Spleen (tissue), 7 donors: Measurements from ENCODE around the gene CACNA2D3.

Source experiments
- POLR2A ChIP-seq, 3 donors: fragments of 450-650 bp; IDR thresholded peaks; one replicate each; pipeline ENCODE4 v1.5.1; 2017; ENCODE audit warnings: antibody characterized with exemption in 3 of 3, mild to moderate bottlenecking in 1 of 3
- TF ChIP-seq, protein P1 (sequence below), 11 experiments: fragments of 200-600 bp in 7 of 11; fragments of 450-650 bp in 4 of 11; sonication (generic) in 4 of 11; IDR thresholded peaks in 8 of 11; conservative IDR thresholded peaks in 3 of 11; 1 replicate in 7 of 11; 2 replicates in 4 of 11; pipeline versions ENCODE4 v1.4.0 to v1.8.0; 2016 to 2021; ENCODE audit warnings: antibody characterized with exemption in 11 of 11, inconsistent platforms in 4 of 11, mild to moderate bottlenecking in 1 of 11
- donor health status: DM: no; HTN: no; CAD: no; lungs with moderate emphysema.
- donor health status: DM: no; HTN: no; CAD: no.
- donor health status: DM: no; HTN: no; CAD: no.

DNA sequence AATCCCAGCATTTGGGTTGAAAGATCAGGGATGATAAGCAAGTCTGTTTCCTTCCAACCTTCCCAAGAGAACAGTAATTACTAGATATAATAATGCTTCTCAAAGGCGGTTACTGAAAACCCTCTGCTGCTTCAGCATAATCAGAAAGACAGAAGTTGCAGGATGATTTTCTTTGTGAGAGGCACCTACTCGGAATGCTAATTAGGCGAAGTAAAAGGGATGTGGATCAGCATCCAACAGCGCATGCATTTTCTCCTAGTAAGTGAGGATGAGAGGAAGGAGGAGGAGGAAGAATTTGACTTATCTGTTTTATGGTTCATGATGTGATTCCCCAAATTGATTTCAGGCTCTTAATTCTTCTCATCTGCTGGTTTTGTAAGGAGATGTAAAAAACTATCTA lies 118.0 kb downstream of the CACNA2D3 start:
- TF ChIP-seq POLR2A (IDR thresholded peaks at IDR 0.05) = no peak
- TF ChIP-seq, protein P1, sequence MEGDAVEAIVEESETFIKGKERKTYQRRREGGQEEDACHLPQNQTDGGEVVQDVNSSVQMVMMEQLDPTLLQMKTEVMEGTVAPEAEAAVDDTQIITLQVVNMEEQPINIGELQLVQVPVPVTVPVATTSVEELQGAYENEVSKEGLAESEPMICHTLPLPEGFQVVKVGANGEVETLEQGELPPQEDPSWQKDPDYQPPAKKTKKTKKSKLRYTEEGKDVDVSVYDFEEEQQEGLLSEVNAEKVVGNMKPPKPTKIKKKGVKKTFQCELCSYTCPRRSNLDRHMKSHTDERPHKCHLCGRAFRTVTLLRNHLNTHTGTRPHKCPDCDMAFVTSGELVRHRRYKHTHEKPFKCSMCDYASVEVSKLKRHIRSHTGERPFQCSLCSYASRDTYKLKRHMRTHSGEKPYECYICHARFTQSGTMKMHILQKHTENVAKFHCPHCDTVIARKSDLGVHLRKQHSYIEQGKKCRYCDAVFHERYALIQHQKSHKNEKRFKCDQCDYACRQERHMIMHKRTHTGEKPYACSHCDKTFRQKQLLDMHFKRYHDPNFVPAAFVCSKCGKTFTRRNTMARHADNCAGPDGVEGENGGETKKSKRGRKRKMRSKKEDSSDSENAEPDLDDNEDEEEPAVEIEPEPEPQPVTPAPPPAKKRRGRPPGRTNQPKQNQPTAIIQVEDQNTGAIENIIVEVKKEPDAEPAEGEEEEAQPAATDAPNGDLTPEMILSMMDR (IDR thresholded peaks at IDR 0.05 in 8 of 11, conservative IDR thresholded peaks at IDR 0.05 in 3 of 11) = no peak
